Myocyte (in vitro differentiated cells): ENCODE measurements around the gene AACS. TPM values are rescaled to one million over a fixed set of nuclear protein-coding genes. Genes with fewer than 3 reads are reported as not detected.
"Not testable (repeated sequence)": the region's sequence is repeated elsewhere in the genome, so short reads cannot be mapped to it uniquely, and the experiment has no call there.

ENCODE experiments used
- DNase-seq: peaks from one replicate; pipeline ENCODE4 v3.0.0-alpha.2; 2012; ENCODE audit warnings: low read depth
- total RNA-seq: library from RNA; depleted of rRNA; stranded (reverse); fragments of >200 nt; gene quantifications from 2 replicates; pipeline ENCODE4 v1.2.3, GENCODE V29; 2014

Gene AACS
- total RNA-seq, 1 donor from 2014 or later, result 12.5 TPM

DNA sequence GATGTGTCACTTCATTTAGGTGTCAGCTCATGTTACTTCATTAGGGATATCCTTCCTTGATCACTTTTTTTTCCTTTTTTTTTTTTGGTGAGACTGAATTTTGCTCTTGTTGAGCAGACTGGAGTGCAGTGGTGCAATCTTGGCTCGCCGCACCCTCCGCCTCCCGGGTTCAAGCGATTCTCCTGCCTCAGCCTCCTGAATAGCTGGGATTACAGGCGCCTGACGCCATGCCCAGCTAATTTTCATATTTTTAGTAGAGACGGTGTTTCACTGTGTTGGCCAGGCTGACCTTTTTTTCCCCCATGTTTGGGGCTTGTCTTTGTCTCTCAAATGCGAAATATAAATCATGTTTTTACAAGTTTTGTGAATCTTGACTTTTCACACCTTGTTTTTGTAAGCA is 9.6 kb upstream of the AACS start:
- no peak for DNase-seq

DNA sequence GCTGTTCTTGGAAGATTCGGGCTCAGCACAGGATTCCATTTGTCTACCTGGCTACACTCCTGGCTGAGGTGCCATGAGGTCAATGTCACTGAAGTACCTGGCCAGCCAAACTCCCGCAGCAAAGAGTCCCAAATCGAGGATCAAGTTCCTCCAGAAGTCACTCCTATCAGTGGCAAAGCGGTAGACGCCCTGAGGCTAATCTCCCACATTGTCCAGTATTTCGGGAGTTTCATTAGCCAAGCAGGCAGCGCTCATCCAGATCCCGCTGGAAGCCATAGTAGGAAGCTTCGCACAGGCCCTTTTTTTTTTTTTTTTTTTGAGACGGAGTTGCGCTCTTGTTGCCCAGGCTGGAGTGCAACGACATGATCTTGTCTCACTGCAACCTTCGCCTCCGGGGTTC is 8.9 kb upstream of the AACS start:
- no peak for DNase-seq

DNA sequence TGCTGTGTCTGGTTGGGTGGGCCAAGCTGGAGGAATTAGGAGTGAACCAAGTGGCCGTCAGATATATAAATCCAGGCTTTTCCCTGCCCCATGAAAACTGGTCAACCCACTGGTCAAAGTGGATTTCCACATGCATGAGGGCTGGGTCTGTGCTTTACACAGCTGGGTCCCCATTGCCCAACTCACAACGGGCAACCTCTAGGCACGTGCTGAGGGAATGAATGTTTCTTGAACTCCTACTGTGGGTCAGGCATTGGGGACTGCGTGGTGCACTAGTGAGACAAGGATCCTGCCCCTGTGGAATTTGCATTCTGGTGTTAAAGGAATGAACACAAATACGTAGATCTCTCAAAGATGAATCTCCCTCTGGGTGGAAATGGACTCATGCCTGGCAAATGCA is 7.5 kb upstream of the AACS start:
- no peak for DNase-seq

DNA sequence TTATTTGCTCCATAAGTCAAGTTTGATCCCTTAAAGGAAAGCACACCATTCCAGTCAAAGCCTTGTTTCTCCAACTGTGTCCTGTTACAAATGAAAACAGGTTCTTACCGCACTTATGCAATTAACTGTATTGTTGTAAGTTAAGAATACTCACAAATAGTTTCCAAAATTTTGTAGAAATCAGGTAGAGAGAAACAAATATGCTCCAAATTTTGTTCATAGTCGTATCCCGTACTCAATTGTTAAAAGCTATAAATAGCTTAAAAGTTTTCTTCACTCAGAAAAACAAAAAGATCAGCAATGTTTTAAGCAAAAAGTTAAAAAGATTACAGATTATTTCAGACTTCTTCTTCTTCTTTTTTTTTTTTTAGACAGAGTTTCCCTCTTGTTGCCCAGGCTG is 4.0 kb upstream of the AACS start:
- no peak for DNase-seq

DNA sequence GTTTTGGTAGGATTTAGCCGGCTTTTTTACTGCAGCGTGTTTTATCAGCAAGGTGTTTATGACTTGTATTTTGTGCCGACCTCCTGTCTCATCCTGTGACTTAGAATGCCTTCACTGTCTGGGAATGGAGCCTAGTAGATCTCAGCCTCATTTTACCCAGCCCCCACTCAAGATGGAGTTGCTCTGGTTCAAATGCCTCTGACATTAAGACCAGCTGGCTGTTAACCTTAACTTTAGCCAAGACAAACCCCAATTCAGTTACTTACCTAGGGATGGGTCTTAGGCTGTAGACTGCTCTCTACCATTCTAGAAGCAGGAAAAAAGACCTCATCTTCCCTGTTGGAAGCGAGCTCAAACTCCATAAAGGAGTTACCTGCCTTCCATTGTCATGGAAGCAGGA is 1.7 kb upstream of the AACS start:
- not testable (repeated sequence) for DNase-seq

DNA sequence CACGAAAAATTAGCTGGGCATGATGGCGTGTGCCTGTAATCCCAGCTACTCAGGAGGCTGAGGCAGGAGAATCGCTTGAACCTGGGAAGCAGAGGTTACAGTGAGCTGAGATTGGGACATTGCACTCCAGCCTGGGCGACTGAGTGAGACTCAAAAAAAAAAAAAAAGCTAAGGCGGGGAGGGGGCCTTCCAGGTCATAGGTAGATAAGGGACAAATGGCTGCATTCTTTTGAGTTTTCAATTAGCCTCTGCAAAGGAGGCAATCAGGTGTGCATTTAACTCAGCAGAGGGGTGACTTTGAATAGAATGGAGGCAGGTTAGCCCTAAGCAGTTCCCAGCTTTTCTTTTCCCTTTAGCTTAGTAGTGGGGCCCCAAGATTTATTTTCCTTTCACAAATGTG is 743 bp upstream of the AACS start:
- DNase-seq, result no peak

DNA sequence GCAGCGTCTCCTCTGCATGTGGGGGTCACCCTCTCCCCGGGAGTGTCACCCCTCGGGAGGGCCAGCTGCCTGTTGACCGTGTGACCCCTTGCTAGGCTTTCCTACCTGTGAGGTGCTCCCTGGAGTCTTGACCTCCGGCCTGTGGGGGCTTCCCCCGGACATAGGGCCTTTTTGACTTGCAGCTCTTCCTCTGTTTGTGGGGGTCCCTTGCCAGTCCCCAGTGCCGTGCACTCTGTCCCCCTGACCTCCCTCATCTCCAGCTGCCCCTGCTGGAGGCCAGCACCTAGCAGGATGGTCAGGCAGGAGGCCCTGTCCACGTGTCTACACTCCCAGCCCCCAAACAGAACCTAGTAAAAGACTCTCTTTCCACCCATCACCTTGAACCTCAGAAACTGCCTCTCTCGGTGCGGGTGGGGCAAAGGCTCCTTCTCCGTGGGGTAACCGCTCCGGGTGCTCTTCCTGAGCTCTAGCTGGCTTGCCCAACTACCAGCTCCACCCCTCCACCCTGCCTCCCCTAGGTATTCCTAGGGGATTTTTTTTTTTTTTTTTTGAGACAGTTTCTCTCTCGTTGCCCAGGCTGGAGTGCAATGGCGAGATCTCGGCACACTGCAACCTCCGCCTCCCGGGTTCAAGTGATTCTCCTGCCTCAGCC is 810 bp downstream of the AACS start:
- no peak for DNase-seq

DNA sequence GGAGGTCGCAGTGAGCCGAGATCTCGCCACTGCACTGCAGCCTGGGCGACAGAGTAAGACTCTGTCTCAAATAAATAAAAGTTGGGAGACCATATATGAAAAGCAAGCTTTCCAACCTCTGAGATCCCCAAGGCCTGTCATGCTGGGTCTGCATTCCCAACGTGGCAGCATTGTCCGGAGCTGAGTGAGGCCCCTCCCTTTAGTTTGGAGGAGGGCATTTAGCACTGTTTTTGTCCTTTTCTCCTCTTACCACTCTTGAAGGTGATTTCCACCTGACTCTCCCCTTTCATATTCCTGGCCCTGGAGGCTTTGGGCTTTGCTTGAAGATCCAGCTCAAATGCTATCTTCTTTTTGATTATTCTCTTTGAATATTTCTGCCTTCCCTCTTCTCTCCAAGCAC is 3.2 kb downstream of the AACS start:
- no peak for DNase-seq

DNA sequence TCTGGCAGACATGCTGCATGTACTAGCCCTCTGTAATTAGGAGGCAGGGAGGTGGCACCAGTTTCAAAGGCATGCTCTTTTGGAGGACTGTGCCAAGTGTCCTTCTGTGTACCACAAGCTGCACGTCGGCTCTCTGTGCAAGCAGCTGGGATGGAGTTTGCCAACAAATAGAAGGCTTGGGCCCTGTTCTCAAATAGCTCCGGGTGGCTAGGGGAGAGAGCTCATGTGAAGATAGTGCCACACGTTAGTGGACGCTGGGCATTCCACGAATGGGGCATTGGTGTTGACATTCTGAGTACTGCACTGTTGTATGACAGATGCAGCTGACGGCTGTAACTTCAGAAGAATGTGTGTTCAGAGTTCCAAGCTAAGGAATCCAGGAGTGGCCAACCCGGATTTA is 4.4 kb downstream of the AACS start:
- DNase-seq, result peak; percentile 87

DNA sequence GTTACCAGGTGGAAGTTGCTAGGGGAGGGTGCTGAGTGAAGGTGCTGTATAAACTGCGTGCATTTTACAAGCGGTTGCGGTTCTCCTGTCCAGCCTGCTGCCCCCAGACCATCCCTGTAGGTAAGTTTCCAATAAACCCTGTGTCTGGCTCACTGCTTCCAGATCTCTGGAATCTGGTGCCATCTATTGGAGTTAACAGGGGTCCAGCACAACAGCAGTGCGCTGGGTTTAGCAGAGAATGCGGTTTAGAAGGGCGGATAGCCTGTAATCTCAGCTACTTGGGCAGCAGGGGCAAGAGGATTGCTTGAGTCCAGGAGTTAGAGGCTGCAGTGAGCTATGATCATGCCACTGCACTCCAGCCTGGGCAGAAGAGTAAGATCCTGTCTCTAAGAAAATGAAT is 4.9 kb downstream of the AACS start:
- peak; percentile 56 for DNase-seq

DNA sequence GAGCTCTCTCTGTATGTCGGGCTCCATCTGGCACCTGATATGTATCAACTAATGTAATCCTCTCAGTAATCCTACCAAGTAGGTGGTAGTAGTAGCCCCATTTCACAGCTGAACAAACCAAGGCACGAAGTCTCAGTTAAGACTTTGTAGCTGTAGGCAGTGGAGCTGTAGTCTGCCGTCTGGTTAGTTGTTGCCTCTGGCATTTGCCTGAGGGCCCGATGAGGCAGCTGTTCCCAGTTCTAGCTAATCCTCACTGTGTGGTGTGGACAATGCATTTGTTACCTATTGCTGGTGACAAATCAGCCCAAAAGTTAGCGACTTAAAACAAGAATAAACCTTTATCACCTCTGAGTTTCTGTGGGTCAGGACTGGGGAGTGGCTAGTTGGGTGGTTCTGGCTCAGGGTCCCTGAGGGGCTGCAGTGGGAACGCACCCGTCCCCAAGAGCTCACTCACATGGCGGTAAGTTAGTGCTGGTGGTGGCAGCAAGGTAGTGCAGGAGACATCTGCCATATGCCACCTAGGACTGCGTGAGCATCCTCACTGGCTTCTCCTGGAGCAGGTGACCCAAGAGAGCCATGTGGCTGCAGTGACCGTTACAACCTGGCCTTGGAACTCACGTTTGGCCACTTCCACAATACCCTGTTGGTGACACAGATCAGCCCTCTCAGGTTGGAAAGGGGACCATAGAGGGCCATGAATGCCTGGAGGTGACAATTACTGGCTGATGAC is 5.6 kb downstream of the AACS start:
- peak; percentile 16 for DNase-seq

DNA sequence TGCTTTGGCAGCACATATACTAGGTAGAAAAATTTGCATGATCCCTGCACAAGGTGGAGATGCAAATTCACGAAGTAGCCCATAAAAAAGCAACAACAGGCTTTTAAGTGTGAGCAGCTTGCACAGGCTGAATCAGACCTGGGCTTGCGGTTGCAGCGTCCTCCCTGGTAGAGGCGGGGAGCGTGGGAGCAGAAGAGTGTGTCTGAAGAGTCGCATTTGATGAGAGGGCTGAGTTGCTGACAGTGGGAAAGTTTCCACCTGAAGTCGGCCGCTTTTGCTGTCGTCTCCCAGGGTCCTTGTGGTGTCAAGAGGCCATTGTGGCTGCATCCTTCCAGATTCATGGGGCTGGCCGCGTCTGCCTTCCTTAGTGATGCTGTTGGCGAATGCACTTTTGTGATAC is 6.2 kb downstream of the AACS start:
- no peak for DNase-seq

DNA sequence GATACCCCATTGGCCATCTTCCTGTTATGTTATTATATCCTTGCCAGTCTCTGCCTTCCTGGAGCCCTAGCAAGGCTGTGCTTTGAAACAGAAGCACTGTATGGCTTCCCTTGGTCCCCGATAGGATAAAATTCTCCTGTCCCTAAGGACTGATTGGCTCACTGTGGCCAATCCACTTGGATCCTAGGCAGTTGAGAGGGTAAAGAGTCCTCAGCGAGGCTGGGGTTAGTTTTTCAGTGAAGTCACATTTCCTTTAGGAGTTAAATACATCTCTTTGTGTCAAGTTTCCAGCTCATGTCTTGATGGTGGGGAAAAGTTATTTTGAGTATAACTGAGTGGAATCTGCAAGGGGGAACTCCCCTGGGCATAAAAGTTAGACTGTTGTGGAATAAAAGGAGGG is 7.3 kb downstream of the AACS start:
- no peak for DNase-seq

DNA sequence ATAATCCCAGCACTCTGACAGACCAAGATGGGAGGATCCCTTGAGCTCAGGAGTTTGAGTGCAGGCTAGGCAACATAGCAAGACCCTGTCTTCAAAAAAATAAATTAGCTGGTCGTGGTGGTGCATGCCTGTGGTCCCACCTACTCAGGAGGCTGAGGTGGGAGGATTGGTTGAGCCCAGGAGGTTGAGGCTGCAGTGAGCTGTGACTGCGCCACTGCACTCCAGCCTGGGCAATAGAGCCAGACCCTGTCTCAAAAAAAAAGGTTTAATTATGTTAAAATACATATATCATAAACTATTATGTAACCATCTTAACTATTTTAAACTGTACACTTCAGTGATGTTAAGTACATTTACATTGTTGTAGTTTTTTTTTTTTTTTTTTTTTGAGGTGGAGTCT is 9.1 kb downstream of the AACS start:
- DNase-seq, result not testable (repeated sequence)

DNA sequence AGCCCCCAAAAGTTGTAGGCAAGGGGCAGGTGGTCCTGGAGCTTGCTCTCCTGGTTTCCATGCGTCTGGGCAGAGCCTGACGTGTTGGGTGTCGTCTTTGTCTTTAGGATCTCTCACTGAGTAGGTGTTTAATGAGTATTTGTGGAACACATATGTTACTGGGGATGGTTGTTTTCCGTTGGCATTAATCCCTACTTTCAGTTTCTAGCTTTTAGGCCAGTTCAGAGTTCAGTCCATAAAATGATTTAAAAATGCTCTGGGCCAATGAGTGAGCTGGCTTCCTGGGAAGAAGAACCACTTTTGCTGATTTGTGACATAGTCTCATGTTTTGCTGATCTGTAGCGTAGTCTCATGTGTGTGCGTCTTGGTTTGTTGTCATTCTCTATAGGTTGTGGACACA is 10.9 kb downstream of the AACS start:
- DNase-seq, result no peak

DNA sequence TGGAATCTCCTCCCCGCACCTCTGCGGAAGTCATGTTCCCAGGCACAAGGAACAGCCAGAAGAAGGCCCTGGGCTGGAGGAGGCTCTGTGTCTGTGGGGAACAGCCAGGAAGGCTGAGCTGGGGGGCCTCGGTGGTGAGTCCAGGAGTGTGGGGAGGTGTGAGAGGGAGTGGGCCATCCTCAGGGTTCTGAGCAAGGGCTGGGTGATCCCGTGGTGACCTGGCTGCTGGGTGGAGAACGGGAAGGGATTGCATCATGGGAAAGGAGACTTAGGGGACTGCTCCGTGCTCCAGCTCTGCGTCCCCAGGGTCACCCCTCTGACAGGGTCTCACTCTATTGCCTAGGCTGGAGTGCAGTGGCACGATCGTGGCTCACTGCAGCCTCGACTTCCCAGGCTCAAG is 13.8 kb downstream of the AACS start:
- DNase-seq, result no peak

DNA sequence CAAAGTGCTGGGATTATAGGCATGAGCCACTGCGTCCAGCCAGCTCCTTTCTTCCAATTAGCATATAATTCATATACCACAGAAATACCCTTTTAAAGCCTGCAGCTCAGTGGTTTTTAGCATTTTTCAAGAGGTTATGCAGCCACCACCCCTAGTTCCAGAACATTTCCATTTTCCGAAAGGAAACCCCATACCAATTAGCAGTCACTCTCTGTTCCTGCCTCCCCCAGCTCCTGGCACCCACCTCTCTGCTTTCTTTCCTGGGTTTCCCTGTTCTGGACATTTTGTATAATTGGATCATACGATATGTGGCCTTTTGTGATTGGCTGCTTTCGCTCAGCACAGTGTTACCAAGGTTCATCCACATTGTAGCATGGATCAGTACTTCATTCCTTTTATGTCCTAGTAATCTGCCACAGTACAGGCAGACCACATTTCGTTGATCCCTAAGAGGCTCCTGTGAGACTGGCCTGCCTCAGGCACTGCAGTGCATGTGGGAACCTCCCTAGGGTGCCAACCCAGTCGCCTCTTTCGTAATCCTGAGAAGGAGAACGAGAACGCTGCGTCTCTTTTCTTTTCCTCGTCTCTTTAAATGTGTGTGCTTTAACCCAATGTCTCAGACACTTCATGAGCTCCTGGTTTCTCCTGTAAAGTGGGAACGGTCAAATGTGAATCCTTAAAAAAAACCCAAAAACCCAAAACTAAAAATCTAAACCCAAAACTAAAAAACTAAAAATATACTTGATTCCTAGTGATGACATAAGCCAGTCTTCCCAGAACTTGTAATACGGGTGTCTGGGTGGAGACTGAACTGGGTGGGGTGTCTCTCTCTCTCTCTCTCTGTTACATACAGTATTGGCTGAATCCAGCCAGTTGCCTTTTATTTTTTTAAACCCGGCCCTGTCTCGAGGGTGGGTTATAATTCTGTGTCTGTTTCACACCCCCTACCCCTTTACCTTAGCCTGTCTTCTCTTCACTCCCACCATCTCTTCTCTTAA is 14.7 kb downstream of the AACS start:
- peak; percentile 39 for DNase-seq

DNA sequence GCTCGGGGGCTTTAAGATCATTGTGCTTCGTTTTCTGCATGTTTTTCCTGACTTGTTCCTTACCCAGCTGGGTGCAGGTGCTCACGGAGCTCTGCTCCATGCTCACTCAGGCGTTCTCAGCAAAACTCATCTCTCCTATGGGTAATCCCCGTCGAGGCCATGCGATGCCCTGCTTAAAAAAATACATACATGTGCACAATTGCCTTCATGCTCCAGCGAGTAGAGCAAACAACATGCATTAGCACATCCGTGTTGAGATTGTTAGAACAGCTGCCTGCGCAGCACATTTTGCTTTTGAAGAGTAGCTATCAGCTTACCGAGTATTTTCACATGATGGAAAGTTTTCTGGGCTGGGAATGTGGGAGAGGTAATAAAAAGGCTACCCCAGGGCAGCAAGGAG is 16.2 kb downstream of the AACS start:
- DNase-seq, result no peak

DNA sequence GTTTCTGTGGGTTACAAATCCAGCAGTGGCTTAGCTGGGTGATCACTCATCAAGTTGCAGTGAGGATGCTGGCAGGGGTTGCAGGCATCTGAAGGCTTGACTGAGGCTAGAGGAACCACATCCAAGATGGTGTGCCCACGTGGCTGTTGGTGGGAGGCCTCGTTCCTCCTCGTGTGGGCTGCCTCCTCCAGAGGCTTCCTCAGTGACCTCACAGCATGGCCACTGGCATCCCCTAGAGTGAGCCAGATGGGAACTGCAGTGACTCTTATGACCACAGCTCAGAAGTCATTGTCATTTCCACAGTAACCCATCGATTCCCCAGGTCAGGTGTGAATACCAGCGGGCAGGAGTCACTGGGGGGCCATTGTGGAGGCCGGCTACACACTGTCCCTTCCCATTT is 17.8 kb downstream of the AACS start:
- peak; percentile 18 for DNase-seq

DNA sequence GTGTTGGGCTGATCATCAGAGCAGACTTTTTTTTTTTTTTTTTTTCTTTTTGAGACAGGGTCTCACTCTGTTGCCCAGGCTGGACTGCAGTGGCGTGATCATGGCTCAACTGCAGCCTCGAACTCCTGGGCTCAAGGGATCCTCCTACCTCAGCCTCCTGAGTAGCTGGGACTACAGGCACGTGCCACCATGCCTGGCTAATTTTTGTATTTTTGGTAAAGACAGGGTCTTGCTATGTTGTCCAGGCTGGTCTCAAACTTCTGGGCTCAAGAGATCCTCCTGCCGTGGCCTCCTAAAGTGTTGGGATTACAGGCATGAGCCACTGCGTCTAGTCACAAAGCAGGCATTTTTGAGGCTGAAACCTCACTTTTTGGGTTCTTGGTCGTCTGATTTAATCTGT is 23.0 kb downstream of the AACS start:
- not testable (repeated sequence) for DNase-seq

DNA sequence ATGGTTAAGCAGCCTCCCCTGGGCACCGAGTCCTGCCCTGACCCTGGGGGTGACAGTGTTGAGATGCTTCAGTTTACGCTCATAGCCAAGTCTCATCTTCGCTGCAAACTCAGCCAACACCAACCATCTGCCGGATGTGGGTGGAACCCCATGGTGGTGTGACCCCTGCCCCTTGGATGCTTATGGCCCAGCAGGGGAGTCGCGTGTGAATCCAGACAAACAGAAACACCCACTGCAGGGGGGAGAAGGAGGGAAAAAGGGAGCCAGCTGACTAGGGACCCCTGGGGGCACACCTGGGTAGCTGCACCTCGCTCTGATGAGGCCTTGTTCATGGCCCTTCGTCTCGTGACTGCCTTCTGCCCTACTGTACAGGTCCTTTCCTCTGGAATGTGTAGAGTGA is 23.8 kb downstream of the AACS start:
- DNase-seq, result no peak

DNA sequence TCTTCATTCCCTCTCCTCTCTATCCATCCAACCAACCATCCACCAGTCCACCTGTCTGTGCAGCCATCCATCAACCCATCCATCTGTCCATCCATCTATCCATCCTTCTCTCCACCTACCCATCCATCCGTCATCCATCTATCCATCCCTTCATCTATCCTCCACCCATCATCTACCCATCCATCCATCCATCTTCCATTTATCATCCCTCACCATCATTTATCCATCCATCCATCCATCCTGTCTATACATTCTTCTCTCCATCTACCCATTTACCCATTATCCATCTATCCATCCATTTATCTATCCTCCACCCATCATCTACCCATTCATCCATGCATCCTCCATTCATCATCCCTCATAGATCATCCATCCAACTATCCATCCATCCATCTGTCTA is 24.4 kb downstream of the AACS start:
- no peak for DNase-seq
